GM18951 (cell line): ENCODE data around the gene EDC4.
"Not testable (repeated sequence)": the region's sequence is repeated elsewhere in the genome, so short reads cannot be mapped to it uniquely, and the experiment has no call there.

Experiments used
- POLR2A ChIP-seq: IDR thresholded peaks from 4 replicates; pipeline ENCODE4 v1.6.1; 2011; ENCODE audit warnings: mild to moderate bottlenecking; ENCODE audit not compliant: insufficient read length, insufficient read depth; ENCODE audit errors: extremely low read depth
- in situ Hi-C: fragments of 300-500 bp; cut with MboI; formaldehyde crosslinking; loops from one replicate; pipeline ENCODE4 v1.12.0; 2022; ENCODE audit warnings: low sequenced_read_pairs, mixed read lengths, inconsistent platforms; ENCODE audit not compliant: unreplicated experiment

Gene EDC4

GRCh38 chr16:67888331-67888730 lies 15.5 kb downstream of the EDC4 start:
- TF ChIP-seq POLR2A: no peak
- in situ Hi-C loops: no loop called here

- in situ Hi-C loops: no loop called here
- TF ChIP-seq POLR2A: no peak
These were observed 19.5 kb downstream of the EDC4 start for GRCh38 chr16:67892375-67892774.

- TF ChIP-seq POLR2A: peak; percentile 86
- in situ Hi-C loops: no loop called here
These were observed 20.3 kb downstream of the EDC4 start, which contains the start of gene PSKH1 for GRCh38 chr16:67892899-67893742. PSKH1 (plus strand) TSS chr16:67893254; CDS start chr16:67908750, 15,496 bp downstream.

GRCh38 chr16:67893743-67894399 lies 21.0 kb downstream of the EDC4 start:
- no peak for TF ChIP-seq POLR2A
- in situ Hi-C loops: no loop called here

GRCh38 chr16:67897231-67897630 lies 24.4 kb downstream of the EDC4 start:
- TF ChIP-seq POLR2A: no peak
- in situ Hi-C loops: no loop called here

GRCh38 chr16:67901734-67902133 lies 28.9 kb downstream of the EDC4 start:
- TF ChIP-seq POLR2A: no peak
- in situ Hi-C loops: no loop called here

- no peak for TF ChIP-seq POLR2A
- in situ Hi-C loops: no loop called here
These were observed 30.0 kb downstream of the EDC4 start for GRCh38 chr16:67902831-67903230.

- TF ChIP-seq POLR2A: no peak
- in situ Hi-C loops: no loop called here
These were observed 34.7 kb downstream of the EDC4 start for GRCh38 chr16:67907397-67908180.

- in situ Hi-C loops: no loop called here
These were observed 36.3 kb downstream of the EDC4 start for GRCh38 chr16:67909056-67909742.

GRCh38 chr16:67910158-67910557 lies 37.3 kb downstream of the EDC4 start:
- TF ChIP-seq POLR2A: no peak
- in situ Hi-C loops: no loop called here

More at GRCh38 chr16:67909056-67909742, 36.3 kb downstream of the EDC4 start:
- no peak for TF ChIP-seq POLR2A

- no peak for TF ChIP-seq POLR2A
- in situ Hi-C loops: no loop called here
These were observed 42.1 kb downstream of the EDC4 start for GRCh38 chr16:67914758-67915495.

- in situ Hi-C loops: not testable (repeated sequence)
These were observed 42.6 kb downstream of the EDC4 start for GRCh38 chr16:67915496-67915769.
